Measurements from ENCODE around the gene RAMAC.
A peak's percentile ranks its signal among the peaks of the same experiment; 100 is the strongest.

The RAMAC gene

GRCh38 chr15:82950295-82950694 is 35.7 kb upstream of the RAMAC start:
- ATAC-seq (ENCODE audit: low read depth) (no peak), DNase-seq (ENCODE audit: low spot score) (no peak)
- no peak overlapping the region for H3K4me3 ChIP-seq (ENCODE audit: severe bottlenecking)
- peaks cover 8% of the 10 kb centered on the region for H3K4me1 ChIP-seq (ENCODE audit: insufficient read depth, poor library complexity, severe bottlenecking)
- H3K9me3 ChIP-seq (ENCODE audit: severe bottlenecking), result no peaks in the 10 kb centered on the region
- no peaks in the 10 kb centered on the region for H3K27me3 ChIP-seq (ENCODE audit: insufficient read depth, poor library complexity, severe bottlenecking)
- no peaks in the 10 kb centered on the region for H3K36me3 ChIP-seq (ENCODE audit: low read depth)
- no peak overlapping the region for H3K27ac ChIP-seq (ENCODE audit: poor library complexity, severe bottlenecking)
- TF ChIP-seq, protein P1, sequence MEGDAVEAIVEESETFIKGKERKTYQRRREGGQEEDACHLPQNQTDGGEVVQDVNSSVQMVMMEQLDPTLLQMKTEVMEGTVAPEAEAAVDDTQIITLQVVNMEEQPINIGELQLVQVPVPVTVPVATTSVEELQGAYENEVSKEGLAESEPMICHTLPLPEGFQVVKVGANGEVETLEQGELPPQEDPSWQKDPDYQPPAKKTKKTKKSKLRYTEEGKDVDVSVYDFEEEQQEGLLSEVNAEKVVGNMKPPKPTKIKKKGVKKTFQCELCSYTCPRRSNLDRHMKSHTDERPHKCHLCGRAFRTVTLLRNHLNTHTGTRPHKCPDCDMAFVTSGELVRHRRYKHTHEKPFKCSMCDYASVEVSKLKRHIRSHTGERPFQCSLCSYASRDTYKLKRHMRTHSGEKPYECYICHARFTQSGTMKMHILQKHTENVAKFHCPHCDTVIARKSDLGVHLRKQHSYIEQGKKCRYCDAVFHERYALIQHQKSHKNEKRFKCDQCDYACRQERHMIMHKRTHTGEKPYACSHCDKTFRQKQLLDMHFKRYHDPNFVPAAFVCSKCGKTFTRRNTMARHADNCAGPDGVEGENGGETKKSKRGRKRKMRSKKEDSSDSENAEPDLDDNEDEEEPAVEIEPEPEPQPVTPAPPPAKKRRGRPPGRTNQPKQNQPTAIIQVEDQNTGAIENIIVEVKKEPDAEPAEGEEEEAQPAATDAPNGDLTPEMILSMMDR (IDR thresholded peaks at IDR 0.05; ENCODE audit: poor library complexity, severe bottlenecking), result no peak

- no peak for DNase-seq (ENCODE audit: low spot score)
- peak; percentile 1; the same call in 1 of the 3 replicates for ATAC-seq (ENCODE audit: low read depth)
- H3K36me3 ChIP-seq (ENCODE audit: low read depth), result no peaks in the 10 kb centered on the region
- H3K27ac ChIP-seq (ENCODE audit: poor library complexity, severe bottlenecking), result no peak overlapping the region
- no peaks in the 10 kb centered on the region for H3K9me3 ChIP-seq (ENCODE audit: severe bottlenecking)
- peaks cover 8% of the 10 kb centered on the region for H3K4me1 ChIP-seq (ENCODE audit: insufficient read depth, poor library complexity, severe bottlenecking)
- H3K27me3 ChIP-seq (ENCODE audit: insufficient read depth, poor library complexity, severe bottlenecking), result no peaks in the 10 kb centered on the region
- TF ChIP-seq, protein P1 (IDR thresholded peaks at IDR 0.05; ENCODE audit: poor library complexity, severe bottlenecking), result no peak
- no peak overlapping the region for H3K4me3 ChIP-seq (ENCODE audit: severe bottlenecking)
These were observed 35.2 kb upstream of the RAMAC start for GRCh38 chr15:82950746-82951370.

DNA sequence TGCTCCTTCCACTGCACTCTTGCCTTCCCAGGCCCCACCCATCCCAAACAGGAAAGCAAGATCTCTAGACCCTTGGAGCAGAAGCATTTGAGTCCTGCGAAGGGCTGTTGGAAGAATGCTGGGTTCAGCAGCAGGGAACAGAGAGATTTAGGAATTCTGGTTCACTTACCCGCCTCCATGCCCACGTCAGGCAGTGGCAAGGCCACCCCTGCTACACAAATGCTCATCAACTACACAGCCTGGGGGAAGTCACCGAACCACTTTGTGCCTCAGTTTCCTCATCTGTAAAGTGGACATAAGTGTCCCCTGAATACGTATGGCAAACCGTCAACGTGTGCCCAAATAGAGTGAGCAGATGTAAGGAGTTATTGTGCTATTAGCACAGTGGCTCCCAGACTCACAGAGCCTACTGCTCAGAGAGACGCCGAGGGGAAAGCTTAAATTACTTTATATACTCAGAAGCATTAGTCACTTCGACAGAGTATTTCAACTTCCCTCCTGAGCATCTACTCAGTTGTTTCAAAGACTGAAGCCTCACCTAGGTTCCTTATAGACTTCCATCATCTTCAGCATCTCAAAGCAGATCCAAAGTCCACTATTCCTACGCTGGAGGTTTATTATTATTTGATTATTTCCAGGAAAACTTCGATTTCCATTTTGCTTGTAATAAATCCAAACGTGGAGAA is 34.4 kb upstream of the RAMAC start:
- Histone ChIP-seq H3K27me3 (ENCODE audit: insufficient read depth, poor library complexity, severe bottlenecking) (no peaks in the 10 kb centered on the region), H3K4me3 (ENCODE audit: severe bottlenecking) (peak overlapping the region; percentile 93), H3K4me1 (ENCODE audit: insufficient read depth, poor library complexity, severe bottlenecking) (peaks cover 8% of the 10 kb centered on the region), H3K27ac (ENCODE audit: poor library complexity, severe bottlenecking) (peak overlapping the region; percentile 28), H3K36me3 (ENCODE audit: low read depth) (no peaks in the 10 kb centered on the region), H3K9me3 (ENCODE audit: severe bottlenecking) (no peaks in the 10 kb centered on the region)
- TF ChIP-seq, protein P1 (IDR thresholded peaks at IDR 0.05; ENCODE audit: poor library complexity, severe bottlenecking), result no peak
- DNase-seq (ENCODE audit: low spot score) (no peak), ATAC-seq (ENCODE audit: low read depth) (peak; percentile 78)

DNA sequence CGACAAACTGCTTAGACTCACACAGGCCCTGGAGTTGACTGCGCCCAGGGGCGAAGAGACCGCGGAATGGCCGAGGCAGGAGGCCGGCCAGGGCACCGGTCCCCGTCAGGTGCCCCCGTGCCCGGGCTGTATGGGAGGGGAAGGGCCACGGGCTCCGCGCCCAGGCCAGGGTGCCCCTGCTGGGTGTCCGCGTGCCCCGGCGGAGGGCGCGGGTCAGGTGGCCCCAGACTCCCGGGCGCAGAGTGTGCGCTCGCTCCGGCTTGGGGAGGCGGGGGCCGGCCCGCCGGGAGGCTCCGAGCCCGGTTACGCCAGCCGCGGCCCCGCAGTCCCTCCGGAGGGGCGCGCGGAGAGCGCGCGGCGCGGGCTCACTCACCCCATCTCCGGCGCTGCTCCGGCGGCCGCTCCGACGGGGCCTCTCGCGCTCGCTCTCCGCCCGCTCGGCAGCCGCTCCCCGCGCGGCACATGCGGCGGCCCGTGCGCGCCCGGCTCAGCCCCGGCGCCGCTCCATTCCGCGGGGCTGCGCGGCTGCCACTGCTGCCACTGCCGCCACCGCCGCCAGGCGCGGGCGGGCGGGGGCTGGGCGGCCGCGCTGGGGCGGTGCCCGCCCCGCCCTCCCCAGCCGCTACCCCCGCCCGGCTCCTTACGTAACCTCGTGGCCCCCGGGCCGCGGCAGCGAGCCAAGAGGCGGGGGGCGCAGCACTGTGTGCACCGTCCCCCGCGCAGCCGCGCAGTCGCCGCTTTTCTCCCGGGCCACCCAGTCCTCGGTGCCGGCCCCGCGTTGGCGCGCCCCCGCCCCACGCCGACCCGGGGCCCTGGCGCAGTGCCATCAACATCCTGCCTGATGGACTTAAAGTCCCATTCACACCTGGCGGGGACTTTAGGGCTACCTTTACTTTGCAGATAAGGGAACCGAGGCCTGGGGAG is 33.6 kb upstream of the RAMAC start, which contains the start of gene HOMER2:
Gene HOMER2 (minus strand): TSS at position 563 of the 924 bp plus-strand sequence. CDS start 185 bp downstream, at position 378.
- Histone ChIP-seq H3K4me3 (ENCODE audit: severe bottlenecking) (peak within 1 kb of the TSS; percentile 93), H3K27ac (ENCODE audit: poor library complexity, severe bottlenecking) (peak within 1 kb of the TSS; percentile 28), H3K36me3 (ENCODE audit: low read depth) (no peaks in the 10 kb centered on the region), H3K27me3 (ENCODE audit: insufficient read depth, poor library complexity, severe bottlenecking) (no peaks in the 10 kb centered on the region), H3K9me3 (ENCODE audit: severe bottlenecking) (no peaks in the 10 kb centered on the region), H3K4me1 (ENCODE audit: insufficient read depth, poor library complexity, severe bottlenecking) (peaks cover 8% of the 10 kb centered on the region)
- TF ChIP-seq, protein P1 (IDR thresholded peaks at IDR 0.05; ENCODE audit: poor library complexity, severe bottlenecking), result peak; percentile 3
- ATAC-seq (ENCODE audit: low read depth), result peak; percentile 60
- no peak for DNase-seq (ENCODE audit: low spot score)
